Measurements from ENCODE around the gene GRIK4. TPM values are rescaled to one million over a fixed set of nuclear protein-coding genes. Genes with fewer than 3 reads are reported as not detected.

GRIK4 gene
- total RNA-seq, 2 experiments from 2014 or later: not detected

- H3K27me3 ChIP-seq (ENCODE audit: control insufficient read depth in 1 of 2, insufficient read depth in 2 of 2, low read length in 2 of 2): no peaks in the 10 kb centered on the region
- no peaks in the 10 kb centered on the region for H3K36me3 ChIP-seq (ENCODE audit: insufficient read depth, low read length)
- DNase-seq (no peak), ATAC-seq (ENCODE audit: poor library complexity) (no peak)
- no peaks in the 10 kb centered on the region for H3K36me3 Mint-ChIP-seq (ENCODE audit: low read depth)
- H3K4me3 ChIP-seq (ENCODE audit: low read length): no peak overlapping the region
- no peak for TF ChIP-seq CTCF (IDR thresholded peaks at IDR 0.05)
- no peaks in the 10 kb centered on the region for H3K9me3 Mint-ChIP-seq
- ChIA-PET CTCF (no interaction called here), POLR2A (no interaction called here)
- H3K4me3 Mint-ChIP-seq: no peak overlapping the region
- no peaks in the 10 kb centered on the region for H3K9me3 ChIP-seq (ENCODE audit: control insufficient read depth in 1 of 2, insufficient read depth in 1 of 2, low read length in 2 of 2)
- no peak overlapping the region for H3K27ac ChIP-seq (ENCODE audit: low read depth in 1 of 2, low read length in 2 of 2)
- no peaks in the 10 kb centered on the region for H3K4me1 ChIP-seq (ENCODE audit: insufficient read depth, low read length)
- no peak overlapping the region for H3K27ac Mint-ChIP-seq
- H3K27me3 Mint-ChIP-seq: peaks cover 5% of the 10 kb centered on the region
- intact Hi-C loops (cut with DNase I, micrococcal nuclease): no loop called here
- no peaks in the 10 kb centered on the region for H3K4me1 Mint-ChIP-seq (ENCODE audit: low read depth)
Observed at GRCh38 chr11:120608061-120608460, 96.5 kb downstream of the GRIK4 start.

- POLR2A ChIA-PET: no interaction called here
- no peak for TF ChIP-seq CTCF (IDR thresholded peaks at IDR 0.05)
- H3K27ac Mint-ChIP-seq: no peak overlapping the region
- CTCF ChIA-PET: no interaction called here
- DNase-seq (no peak), ATAC-seq (ENCODE audit: poor library complexity) (no peak)
- H3K4me3 Mint-ChIP-seq: no peak overlapping the region
- intact Hi-C loops (cut with DNase I, micrococcal nuclease): no loop called here
- Histone ChIP-seq H3K27ac (ENCODE audit: low read depth in 1 of 2, low read length in 2 of 2) (no peak overlapping the region), H3K9me3 (ENCODE audit: control insufficient read depth in 1 of 2, insufficient read depth in 1 of 2, low read length in 2 of 2) (no peaks in the 10 kb centered on the region), H3K27me3 (ENCODE audit: control insufficient read depth in 1 of 2, insufficient read depth in 2 of 2, low read length in 2 of 2) (no peaks in the 10 kb centered on the region), H3K4me3 (ENCODE audit: low read length) (no peak overlapping the region), H3K4me1 (ENCODE audit: insufficient read depth, low read length) (no peaks in the 10 kb centered on the region), H3K36me3 (ENCODE audit: insufficient read depth, low read length) (no peaks in the 10 kb centered on the region)
- H3K4me1 Mint-ChIP-seq (ENCODE audit: low read depth): no peaks in the 10 kb centered on the region
- H3K9me3 Mint-ChIP-seq: no peaks in the 10 kb centered on the region
- peaks cover 5% of the 10 kb centered on the region for H3K27me3 Mint-ChIP-seq
- no peaks in the 10 kb centered on the region for H3K36me3 Mint-ChIP-seq (ENCODE audit: low read depth)
Observed at GRCh38 chr11:120608760-120609211, 97.2 kb downstream of the GRIK4 start.

DNA sequence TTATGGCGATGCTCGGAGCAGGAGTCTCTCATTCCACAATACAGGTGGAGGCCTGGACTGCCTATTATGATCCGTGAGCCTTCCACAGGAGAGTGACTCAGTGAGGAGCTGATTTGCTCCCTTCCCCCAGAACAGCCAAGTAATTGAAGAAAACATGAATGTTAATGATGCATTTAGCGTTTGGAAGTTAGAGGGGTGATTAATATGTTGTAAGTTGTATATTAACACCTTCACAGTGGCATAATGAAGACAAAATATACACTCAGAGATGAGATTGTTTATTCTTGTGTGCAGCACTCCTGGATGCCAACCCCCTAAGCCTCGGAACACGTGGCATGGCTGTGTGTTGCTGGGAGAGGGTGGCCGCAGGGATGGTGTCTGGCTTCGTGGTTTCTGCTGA, 98.6 kb downstream of the GRIK4 start:
- intact Hi-C loops (cut with DNase I, micrococcal nuclease): no loop called here
- H3K36me3 Mint-ChIP-seq (ENCODE audit: low read depth): no peaks in the 10 kb centered on the region
- no peak overlapping the region for H3K4me3 Mint-ChIP-seq
- H3K27ac ChIP-seq (ENCODE audit: low read depth in 1 of 2, low read length in 2 of 2): no peak overlapping the region
- ChIA-PET CTCF (no interaction called here), POLR2A (no interaction called here)
- TF ChIP-seq CTCF (IDR thresholded peaks at IDR 0.05): no peak
- H3K27me3 ChIP-seq (ENCODE audit: control insufficient read depth in 1 of 2, insufficient read depth in 2 of 2, low read length in 2 of 2): no peaks in the 10 kb centered on the region
- no peaks in the 10 kb centered on the region for H3K9me3 Mint-ChIP-seq
- H3K4me3 ChIP-seq (ENCODE audit: low read length): no peak overlapping the region
- H3K27ac Mint-ChIP-seq: no peak overlapping the region
- DNase-seq (no peak), ATAC-seq (ENCODE audit: poor library complexity) (no peak)
- H3K36me3 ChIP-seq (ENCODE audit: insufficient read depth, low read length): no peaks in the 10 kb centered on the region
- no peaks in the 10 kb centered on the region for H3K4me1 Mint-ChIP-seq (ENCODE audit: low read depth)
- H3K9me3 ChIP-seq (ENCODE audit: control insufficient read depth in 1 of 2, insufficient read depth in 1 of 2, low read length in 2 of 2): no peaks in the 10 kb centered on the region
- peaks cover 4% of the 10 kb centered on the region for H3K27me3 Mint-ChIP-seq
- no peaks in the 10 kb centered on the region for H3K4me1 ChIP-seq (ENCODE audit: insufficient read depth, low read length)

All from CD4-positive, alpha-beta T cell (primary cell).